Mononuclear cell (primary cell): ENCODE measurements around the gene FLT3. TPM values are rescaled to one million over a fixed set of nuclear protein-coding genes. Genes with fewer than 3 reads are reported as not detected.
A peak's percentile ranks its signal among the peaks of the same experiment; 100 is the strongest.

Experiments used
- H3K27me3 ChIP-seq: 2 replicates; pipeline ENCODE4 v1.6.0; 2011; ENCODE audit warnings: low read length, control low read depth; ENCODE audit not compliant: insufficient read depth
- H3K4me1 ChIP-seq: 2 replicates; pipeline ENCODE4 v1.5.1; 2011; ENCODE audit warnings: mild to moderate bottlenecking, low read length, control low read depth; ENCODE audit not compliant: insufficient read depth
- H3K4me3 ChIP-seq: 2 replicates; pipeline ENCODE4 v1.5.1; 2011; ENCODE audit warnings: mild to moderate bottlenecking, low read length, moderate library complexity
- H3K9me3 ChIP-seq: 2 replicates; pipeline ENCODE4 v1.5.1; 2011; ENCODE audit warnings: low read depth, mild to moderate bottlenecking, control low read depth, low read length
- total RNA-seq: library from RNA; depleted of rRNA; stranded (reverse); fragments of >200 nt; gene quantifications from one replicate; pipeline ENCODE4 v1.2.3, GENCODE V29; 2012

Gene FLT3
- total RNA-seq, 1 donor = 4.3 TPM

- peaks cover 97% of the 10 kb centered on the region for H3K27me3 ChIP-seq
- no peak overlapping the region for H3K4me3 ChIP-seq
- H3K4me1 ChIP-seq = peaks cover 20% of the 10 kb centered on the region
- no peaks in the 10 kb centered on the region for H3K9me3 ChIP-seq
Measured at GRCh38 chr13:27961227-27962085, 138.9 kb downstream of the FLT3 start.

GRCh38 chr13:27960362-27961226 is 139.8 kb downstream of the FLT3 start:
- no peaks in the 10 kb centered on the region for H3K9me3 ChIP-seq
- H3K4me3 ChIP-seq = no peak overlapping the region
- H3K4me1 ChIP-seq = peaks cover 16% of the 10 kb centered on the region
- peaks cover 97% of the 10 kb centered on the region for H3K27me3 ChIP-seq

GRCh38 chr13:27959976-27960361 is 140.4 kb downstream of the FLT3 start:
- Histone ChIP-seq H3K4me1 (peaks cover 16% of the 10 kb centered on the region), H3K4me3 (no peak overlapping the region), H3K9me3 (no peaks in the 10 kb centered on the region), H3K27me3 (peaks cover 97% of the 10 kb centered on the region)

- H3K4me1 ChIP-seq = peaks cover 35% of the 10 kb centered on the region
- no peak overlapping the region for H3K4me3 ChIP-seq
- no peaks in the 10 kb centered on the region for H3K9me3 ChIP-seq
- peaks cover 98% of the 10 kb centered on the region for H3K27me3 ChIP-seq
Measured at GRCh38 chr13:27956576-27957300, 143.6 kb downstream of the FLT3 start.

- no peak overlapping the region for H3K4me3 ChIP-seq
- H3K9me3 ChIP-seq = no peaks in the 10 kb centered on the region
- peaks cover 95% of the 10 kb centered on the region for H3K27me3 ChIP-seq
- H3K4me1 ChIP-seq = peaks cover 21% of the 10 kb centered on the region
Measured at GRCh38 chr13:27955014-27955591, 145.3 kb downstream of the FLT3 start.

GRCh38 chr13:27954406-27954851 is 145.9 kb downstream of the FLT3 start:
- no peaks in the 10 kb centered on the region for H3K9me3 ChIP-seq
- H3K4me1 ChIP-seq = peaks cover 19% of the 10 kb centered on the region
- H3K27me3 ChIP-seq = peaks cover 92% of the 10 kb centered on the region
- peak overlapping the region; percentile 19 for H3K4me3 ChIP-seq

GRCh38 chr13:27953676-27954405 is 146.5 kb downstream of the FLT3 start:
- H3K9me3 ChIP-seq = no peaks in the 10 kb centered on the region
- H3K27me3 ChIP-seq = peaks cover 86% of the 10 kb centered on the region
- peak overlapping the region; percentile 19 for H3K4me3 ChIP-seq
- peaks cover 19% of the 10 kb centered on the region for H3K4me1 ChIP-seq

Other genes with a start within 250 kb of the FLT3 start
- gene PDX1, start 180.6 kb downstream of the FLT3 start, total RNA-seq = not detected
- gene CDX2, start 131.3 kb downstream of the FLT3 start, total RNA-seq = not detected
- gene URAD, start 111.9 kb downstream of the FLT3 start, total RNA-seq = not detected
- 60.0 TPM for gene PAN3, start 38.0 kb upstream of the FLT3 start, total RNA-seq